HepG2 (cell line): ENCODE measurements around the gene POSTN. TPM values are rescaled to one million over a fixed set of nuclear protein-coding genes. Genes with fewer than 3 reads are reported as not detected.
"Not testable (repeated sequence)": the region's sequence is repeated elsewhere in the genome, so short reads cannot be mapped to it uniquely, and the experiment has no call there.

Experiments used
- ATAC-seq: fragments of 200-7000 bp; cut with Tn5 transposase; 3 replicates; pipeline ENCODE4 v1.9.1; 2020; ENCODE audit warnings: mild to moderate bottlenecking, moderate library complexity
- BruUV-seq: library from RNA; stranded (reverse); fragments of 400-500 nt; replicated peaks from 2 replicates; lab custom pipeline; 2021; lab: Mats Ljungman, UMichigan
- CTCF ChIA-PET: fragments of 300-600 bp; formaldehyde crosslinking; extraction: SDS; loops from one replicate; lab custom pipeline; 2021; ENCODE audit warnings: low total read pairs, inconsistent platforms, low intra/inter-chr PET ratio; lab: Yijun Ruan, JAX
- POLR2A ChIA-PET: fragments of 350-600 bp; sonication (Branson Sonifier 250); formaldehyde crosslinking; loops from one replicate; lab custom pipeline; 2020; ENCODE audit warnings: antibody characterized with exemption, inconsistent platforms; lab: Yijun Ruan, JAX
- DNase-seq: peaks from one replicate; pipeline ENCODE4 v3.0.0-alpha.2; 2015; ENCODE audit warnings: low spot score
- FAIRE-seq: peaks from 3 replicates; lab custom pipeline; 2011; peaks lifted over from hg19 to GRCh38; lab: Jason Lieb, UNC
- H2AFZ ChIP-seq: one replicate; pipeline ENCODE4 v1.6.1; 2011; ENCODE audit warnings: low read length, inconsistent platforms
- H3K27ac ChIP-seq: fragments of 300-600 bp; 3 replicates; pipeline ENCODE4 v1.8.0; 2011; ENCODE audit warnings: mixed run types, mild to moderate bottlenecking, mixed read lengths, low read length, inconsistent platforms; ENCODE audit not compliant: insufficient read depth; ENCODE audit errors: extremely low read length
- H3K27me3 ChIP-seq, 2 experiments: fragments of 200-600 bp in 1 of 2; 2 replicates in 1 of 2; 3 replicates in 1 of 2; pipeline versions ENCODE4 v1.6.0 to v1.8.0; 2011; ENCODE audit warnings: low read length in 2 of 2, mild to moderate bottlenecking in 2 of 2, moderate library complexity in 2 of 2, inconsistent platforms in 1 of 2; ENCODE audit not compliant: insufficient read depth in 2 of 2, control insufficient read depth in 1 of 2
- H3K36me3 ChIP-seq, 2 experiments: fragments of 200-600 bp in 1 of 2; replicated peaks in 1 of 2; 2 replicates in 1 of 2; 3 replicates in 1 of 2; pipeline versions ENCODE4 v1.5.1 to v1.8.0; 2011; ENCODE audit warnings: low read length in 2 of 2, inconsistent platforms in 1 of 2; ENCODE audit not compliant: insufficient read depth in 2 of 2, control insufficient read depth in 1 of 2
- H3K4me1 ChIP-seq: 2 replicates; pipeline ENCODE4 v1.5.1; 2012; ENCODE audit warnings: low read length, inconsistent platforms; ENCODE audit not compliant: insufficient read depth
- H3K4me2 ChIP-seq: 2 replicates; pipeline ENCODE4 v1.6.0; 2011; ENCODE audit warnings: low read depth, low read length, inconsistent platforms
- H3K4me3 ChIP-seq, 3 experiments: fragments of 200-600 bp in 1 of 3; sonication (generic), shearing (Covaris generic) in 1 of 3; replicated peaks in 1 of 3; 2 replicates each; pipeline ENCODE4 v1.5.1; 2011 to 2016; ENCODE audit warnings: low read length in 3 of 3, inconsistent platforms in 2 of 3, low read depth in 2 of 3, mild to moderate bottlenecking in 2 of 3, control low read depth in 1 of 3, mixed read lengths in 1 of 3; ENCODE audit not compliant: insufficient read depth in 1 of 3
- H3K79me2 ChIP-seq: one replicate; pipeline ENCODE4 v1.6.1; 2011; ENCODE audit warnings: low read length, inconsistent platforms; ENCODE audit not compliant: insufficient read depth
- H3K9ac ChIP-seq: 2 replicates; pipeline ENCODE4 v1.6.0; 2011; ENCODE audit warnings: mild to moderate bottlenecking, low read depth, low read length, inconsistent platforms; ENCODE audit not compliant: insufficient read depth
- H3K9me3 ChIP-seq: 2 replicates; pipeline ENCODE4 v1.5.1; 2012; ENCODE audit warnings: mild to moderate bottlenecking, low read length
- H4K20me1 ChIP-seq: 2 replicates; pipeline ENCODE4 v1.6.0; 2011; ENCODE audit warnings: inconsistent platforms, mild to moderate bottlenecking, low read length, moderate library complexity; ENCODE audit not compliant: insufficient read depth
- MAFF ChIP-seq: IDR thresholded peaks from 2 replicates; pipeline ENCODE4 v1.6.1; 2011; ENCODE audit warnings: low read depth, low read length, improper control_type of control experiment
- MAFK ChIP-seq, 2 experiments: IDR thresholded peaks in 1 of 2; conservative IDR thresholded peaks in 1 of 2; 2 replicates each; pipeline ENCODE4 v1.6.1; 2011; ENCODE audit warnings: improper control_type of control experiment in 2 of 2, low read length in 2 of 2
- MIXL1 ChIP-seq: IDR thresholded peaks from 2 replicates; pipeline ENCODE4 v1.6.1; 2016
- NCOA5 ChIP-seq: sonication (generic); formaldehyde crosslinking; IDR thresholded peaks from 2 replicates; pipeline ENCODE4 v1.4.0; 2020; ENCODE audit warnings: missing genetic modification reagents
- TBL1XR1 ChIP-seq: fragments of 150-350 bp; IDR thresholded peaks from 2 replicates; pipeline ENCODE4 v1.6.1; 2014; ENCODE audit warnings: borderline replicate concordance, low read length; ENCODE audit not compliant: partially characterized antibody
- ZNF33B ChIP-seq: sonication (generic); formaldehyde crosslinking; IDR thresholded peaks from 2 replicates; pipeline ENCODE4 v1.5.1; 2020; ENCODE audit warnings: mild to moderate bottlenecking, missing genetic modification reagents
- ZNF383 ChIP-seq: sonication (generic); formaldehyde crosslinking; IDR thresholded peaks from 2 replicates; pipeline ENCODE4 v1.4.0; 2020; ENCODE audit warnings: missing genetic modification reagents, mild to moderate bottlenecking, borderline replicate concordance
- WGBS: methylation state at CpG from one replicate; pipeline ENCODE4 v1.1.6; 2017; ENCODE audit warnings: low lambda C conversion rate; 5-methylcytosine and 5-hydroxymethylcytosine counted together
- in situ Hi-C: cut with HindIII; loops from 2 replicates; pipeline ENCODE4 v1.10.0; 2017; ENCODE audit warnings: low pct_unique_long_range_greater_than_20kb; ENCODE audit not compliant: extremely low pct_ligation_motif_present
- intact Hi-C: fragments of 100-400 bp; cut with micrococcal nuclease; formaldehyde crosslinking; loops from one replicate; pipeline ENCODE4 v1.10.0; 2022; ENCODE audit not compliant: unreplicated experiment
- polyA plus RNA-seq, 8 experiments: library from polyadenylated mRNA; depleted of rRNA in 3 of 8; stranded (reverse) in 7 of 8; unstranded in 1 of 8; fragments of >200 nt; fragmentation: Illumina TruSeq in 4 of 8; extraction: Trizol in 4 of 8; gene quantifications; 2 replicates each; pipeline versions ENCODE4 v1.2.1 to v1.2.3, GENCODE V29; 2011 to 2016; ENCODE audit warnings: low read depth in 4 of 8, missing spikeins in 1 of 8, mixed read lengths in 1 of 8; ENCODE audit not compliant: insufficient read depth in 1 of 8
- total RNA-seq, 5 experiments: library from RNA; depleted of rRNA; stranded (reverse); fragments of >200 nt; fragmentation: Illumina TruSeq; extraction: Trizol; gene quantifications; 2 replicates each; pipeline ENCODE4 v1.2.3, GENCODE V29; 2016; ENCODE audit warnings: low read depth in 1 of 5

POSTN gene
- total and polyA plus RNA-seq, 2 of the 13 experiments (the other 11 are each of a cell fraction or from before 2014, with no cell fraction given): not detected

GRCh38 chr13:37594550-37594949 lies 4.0 kb downstream of the POSTN start:
- no peak overlapping the region for H3K27ac ChIP-seq
- no peak overlapping the region for H3K9ac ChIP-seq
- intact Hi-C loops (no loop called here), in situ Hi-C loops (no loop called here)
- no peaks in the 10 kb centered on the region for H3K9me3 ChIP-seq
- TF ChIP-seq ZNF383 (CRISPR knock-in tag): no peak
- no peak for TF ChIP-seq MIXL1
- no peak for TF ChIP-seq ZNF33B (CRISPR knock-in tag)
- no peak for TF ChIP-seq TBL1XR1
- TF ChIP-seq NCOA5 (CRISPR knock-in tag): no peak
- no peak overlapping the region for H3K4me3 ChIP-seq
- POLR2A ChIA-PET: no interaction called here
- no peaks in the 10 kb centered on the region for H3K79me2 ChIP-seq
- H2AFZ ChIP-seq: no peak overlapping the region
- no peaks in the 10 kb centered on the region for H4K20me1 ChIP-seq
- FAIRE-seq (no peak), DNase-seq (no peak), ATAC-seq (no peak)
- no TSS peak for BruUV-seq
- CTCF ChIA-PET: no interaction called here
- no peak overlapping the region for H3K4me2 ChIP-seq
- WGBS: 2% methylated on average over 2 of the region's 2 CpGs
- H3K27me3 ChIP-seq: no peaks in the 10 kb centered on the region
- no peaks in the 10 kb centered on the region for H3K36me3 ChIP-seq
- no peaks in the 10 kb centered on the region for H3K4me1 ChIP-seq

DNA sequence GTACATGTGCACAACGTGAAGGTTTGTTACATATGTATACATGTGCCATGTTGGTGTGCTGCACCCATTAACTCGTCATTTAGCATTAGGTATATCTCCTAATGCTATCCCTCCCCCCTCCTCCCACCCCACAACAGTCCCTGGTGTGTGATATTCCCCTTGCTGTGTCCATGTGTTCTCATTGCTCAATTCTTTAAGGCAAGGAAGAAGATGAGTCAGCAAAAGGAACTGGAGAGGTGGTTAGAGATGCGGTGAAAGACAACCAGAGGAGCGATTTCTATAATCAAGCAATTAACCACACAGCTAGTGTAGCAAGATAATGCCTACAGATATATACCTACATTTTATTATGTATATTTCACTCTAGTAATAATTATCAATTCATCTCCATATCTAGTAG lies 9.2 kb downstream of the POSTN start:
- WGBS: 35% methylated on average over 4 of the region's 4 CpGs
- H3K9me3 ChIP-seq, H3K27ac ChIP-seq, H3K4me1 ChIP-seq, H3K27me3 ChIP-seq, CTCF ChIA-PET, H3K79me2 ChIP-seq, in situ Hi-C loops, H3K9ac ChIP-seq, H3K36me3 ChIP-seq, intact Hi-C loops, H2AFZ ChIP-seq, ATAC-seq, DNase-seq, H3K4me3 ChIP-seq, BruUV-seq, FAIRE-seq, H3K4me2 ChIP-seq, H4K20me1 ChIP-seq, POLR2A ChIA-PET: not testable (repeated sequence)
- TF ChIP-seq MAFF (peak; percentile 32; the same call in 1 of the 2 replicates), MAFK (conservative IDR thresholded peaks at IDR 0.05 in 1 of 2, IDR thresholded peaks at IDR 0.05 in 1 of 2; ENCODE audit: low read length in 2 of 2) (peak; percentile 44 to 76)
